GM23338 (cell line): Measurements from ENCODE around the gene ZSCAN2. TPM values are rescaled to one million over a fixed set of nuclear protein-coding genes. Genes with fewer than 3 reads are reported as not detected.

ENCODE experiments used
- ATAC-seq: fragments of 200-7000 bp; cut with Tn5 transposase; 3 replicates; pipeline ENCODE4 v1.9.1; 2020
- DNase-seq: peaks from one replicate; pipeline ENCODE4 v3.0.0-alpha.2; 2015; ENCODE audit warnings: low spot score
- H2AFZ ChIP-seq: fragments of 200-600 bp; sonication (generic); 2 replicates; pipeline ENCODE4 v1.8.0; 2016; ENCODE audit warnings: antibody characterized with exemption, mild to moderate bottlenecking, moderate library complexity
- H3F3A ChIP-seq: fragments of 200-600 bp; sonication (generic); replicated peaks from 2 replicates; pipeline ENCODE4 v1.8.0; 2017; ENCODE audit warnings: antibody characterized with exemption, mixed run types, low read depth
- H3K27ac ChIP-seq: fragments of 200-600 bp; sonication (generic); 2 replicates; pipeline ENCODE4 v1.6.1; 2016; ENCODE audit warnings: low read depth
- H3K27me3 ChIP-seq: fragments of 200-600 bp; sonication (generic); 2 replicates; pipeline ENCODE4 v1.8.0; 2016; ENCODE audit warnings: mild to moderate bottlenecking, mixed run types, moderate library complexity; ENCODE audit not compliant: insufficient read depth
- H3K36me3 ChIP-seq: fragments of 200-600 bp; sonication (generic); 2 replicates; pipeline ENCODE4 v1.8.0; 2016; ENCODE audit warnings: mild to moderate bottlenecking; ENCODE audit not compliant: insufficient read depth
- H3K4me1 ChIP-seq: fragments of 200-600 bp; sonication (generic); 2 replicates; pipeline ENCODE4 v1.8.0; 2016; ENCODE audit warnings: mild to moderate bottlenecking, moderate library complexity; ENCODE audit not compliant: insufficient read depth
- H3K4me2 ChIP-seq: fragments of 200-600 bp; sonication (generic); 2 replicates; pipeline ENCODE4 v1.7.1; 2017; ENCODE audit warnings: mixed run types
- H3K4me3 ChIP-seq: fragments of 200-600 bp; sonication (generic); 2 replicates; pipeline ENCODE4 v1.6.1; 2016; ENCODE audit warnings: mixed run types
- H3K79me2 ChIP-seq: fragments of 200-600 bp; sonication (generic); replicated peaks from 2 replicates; pipeline ENCODE4 v1.8.0; 2017; ENCODE audit warnings: mild to moderate bottlenecking; ENCODE audit not compliant: insufficient read depth
- H3K9me2 ChIP-seq: fragments of 200-600 bp; sonication (generic); 2 replicates; pipeline ENCODE4 v1.8.0; 2017; ENCODE audit not compliant: insufficient read depth
- H4K20me1 ChIP-seq: fragments of 200-600 bp; sonication (generic); replicated peaks from 2 replicates; pipeline ENCODE4 v1.8.0; 2017; ENCODE audit warnings: mild to moderate bottlenecking; ENCODE audit not compliant: insufficient read depth
- H3K27ac Mint-ChIP-seq: 2 replicates; pipeline ENCODE4 v1.8.0; 2020; ENCODE audit warnings: inconsistent platforms, mild to moderate bottlenecking, moderate library complexity, mixed read lengths
- H3K27me3 Mint-ChIP-seq: 3 replicates; pipeline ENCODE4 v1.8.0; 2022; ENCODE audit warnings: low read depth, mild to moderate bottlenecking, moderate library complexity, mixed read lengths, inconsistent platforms; ENCODE audit not compliant: insufficient read depth, poor library complexity
- H3K36me3 Mint-ChIP-seq: 3 replicates; pipeline ENCODE4 v1.8.0; 2021; ENCODE audit warnings: low read depth, mild to moderate bottlenecking, inconsistent platforms, moderate library complexity, mixed read lengths
- H3K4me1 Mint-ChIP-seq: 3 replicates; pipeline ENCODE4 v1.8.0; 2020; ENCODE audit warnings: mild to moderate bottlenecking, inconsistent platforms, mixed read lengths
- H3K4me3 Mint-ChIP-seq: 3 replicates; pipeline ENCODE4 v1.8.0; 2021; ENCODE audit warnings: moderate library complexity, mild to moderate bottlenecking, inconsistent platforms, mixed read lengths
- H3K9me3 Mint-ChIP-seq: 3 replicates; pipeline ENCODE4 v1.8.0; 2020; ENCODE audit warnings: moderate library complexity, mild to moderate bottlenecking, inconsistent platforms, mixed read lengths
- CREB1 ChIP-seq: fragments of 250-450 bp; sonication (Bioruptor Pico); IDR thresholded peaks from 2 replicates; pipeline ENCODE4 v1.5.0; 2020; ENCODE audit warnings: low read depth, mild to moderate bottlenecking, moderate library complexity
- ETS1 ChIP-seq: IDR thresholded peaks from 2 replicates; pipeline ENCODE4 v1.6.1; 2016; ENCODE audit warnings: antibody characterized with exemption
- EZH2phosphoT487 ChIP-seq: fragments of 200-600 bp; sonication (generic); IDR thresholded peaks from one replicate; pipeline ENCODE4 v1.8.1; 2018; ENCODE audit warnings: antibody characterized with exemption; ENCODE audit not compliant: unreplicated experiment
- NANOG ChIP-seq: IDR thresholded peaks from 2 replicates; pipeline ENCODE4 v1.6.1; 2016; ENCODE audit warnings: antibody characterized with exemption, borderline replicate concordance
- POLR2AphosphoS5 ChIP-seq: IDR thresholded peaks from 2 replicates; pipeline ENCODE4 v1.6.1; 2016; ENCODE audit warnings: antibody characterized with exemption, low read depth
- ZNF114 ChIP-seq: fragments of 250-450 bp; sonication (Bioruptor Pico); IDR thresholded peaks from 2 replicates; pipeline ENCODE4 v1.5.0; 2020; ENCODE audit warnings: mild to moderate bottlenecking, moderate library complexity
- ZNF331 ChIP-seq: fragments of 250-450 bp; sonication (Bioruptor Pico); IDR thresholded peaks from 2 replicates; pipeline ENCODE4 v1.5.0; 2020; ENCODE audit warnings: low read depth, mild to moderate bottlenecking, moderate library complexity
- polyA plus RNA-seq: library from polyadenylated mRNA; unstranded; fragments of >200 nt; fragmentation: Nextera tagmentation; extraction: Ambion mirVana; gene quantifications from 2 replicates; pipeline ENCODE4 v1.2.1, GENCODE V29; 2016
- total RNA-seq: library from RNA; depleted of rRNA; stranded (reverse); fragments of >200 nt; shearing (Covaris generic); gene quantifications from 2 replicates; pipeline ENCODE4 v1.2.3, GENCODE V29; 2014
- TF ChIP-seq, protein P1 (sequence below), 2 experiments: fragments of 200-600 bp in 1 of 2; sonication (generic) in 1 of 2; conservative IDR thresholded peaks; 2 replicates each; pipeline versions ENCODE4 v1.5.1 to v1.6.1; 2016 to 2017; ENCODE audit warnings: antibody characterized with exemption in 2 of 2, low read depth in 2 of 2, mild to moderate bottlenecking in 2 of 2, moderate library complexity in 1 of 2

Gene ZSCAN2
- total and polyA plus RNA-seq, 2 experiments from 2014 or later = 45.8 to 63.9 TPM

DNA sequence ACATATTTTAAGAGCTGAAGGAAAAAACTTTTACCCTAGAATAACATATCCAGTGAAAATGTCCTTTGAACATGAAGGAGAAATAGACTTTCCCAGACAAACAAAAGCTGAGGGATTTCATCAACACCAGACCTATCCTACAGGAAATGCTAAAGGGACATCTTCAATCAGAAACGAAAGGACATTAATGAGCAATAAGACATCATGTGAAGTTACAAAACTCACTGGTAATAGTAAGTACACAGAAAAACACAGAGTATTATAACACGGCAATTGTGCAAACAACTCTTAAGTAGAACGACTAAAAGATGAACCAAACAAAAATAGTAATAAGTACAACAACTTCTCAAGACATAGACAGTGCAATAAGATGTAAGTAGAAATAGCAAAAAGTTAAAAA is 3.5 kb upstream of the ZSCAN2 start:
- no peak overlapping the region for H2AFZ ChIP-seq
- H3K27me3 ChIP-seq = no peaks in the 10 kb centered on the region
- TF ChIP-seq ZNF331 (CRISPR knock-in tag) = no peak
- TF ChIP-seq, protein P1, sequence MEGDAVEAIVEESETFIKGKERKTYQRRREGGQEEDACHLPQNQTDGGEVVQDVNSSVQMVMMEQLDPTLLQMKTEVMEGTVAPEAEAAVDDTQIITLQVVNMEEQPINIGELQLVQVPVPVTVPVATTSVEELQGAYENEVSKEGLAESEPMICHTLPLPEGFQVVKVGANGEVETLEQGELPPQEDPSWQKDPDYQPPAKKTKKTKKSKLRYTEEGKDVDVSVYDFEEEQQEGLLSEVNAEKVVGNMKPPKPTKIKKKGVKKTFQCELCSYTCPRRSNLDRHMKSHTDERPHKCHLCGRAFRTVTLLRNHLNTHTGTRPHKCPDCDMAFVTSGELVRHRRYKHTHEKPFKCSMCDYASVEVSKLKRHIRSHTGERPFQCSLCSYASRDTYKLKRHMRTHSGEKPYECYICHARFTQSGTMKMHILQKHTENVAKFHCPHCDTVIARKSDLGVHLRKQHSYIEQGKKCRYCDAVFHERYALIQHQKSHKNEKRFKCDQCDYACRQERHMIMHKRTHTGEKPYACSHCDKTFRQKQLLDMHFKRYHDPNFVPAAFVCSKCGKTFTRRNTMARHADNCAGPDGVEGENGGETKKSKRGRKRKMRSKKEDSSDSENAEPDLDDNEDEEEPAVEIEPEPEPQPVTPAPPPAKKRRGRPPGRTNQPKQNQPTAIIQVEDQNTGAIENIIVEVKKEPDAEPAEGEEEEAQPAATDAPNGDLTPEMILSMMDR (conservative IDR thresholded peaks at IDR 0.05; ENCODE audit: low read depth in 2 of 2) = no peak
- no peak for TF ChIP-seq ETS1
- TF ChIP-seq NANOG = no peak
- no peak for TF ChIP-seq POLR2AphosphoS5
- Mint-ChIP-seq H3K36me3 (peaks cover 23% of the 10 kb centered on the region), H3K9me3 (peaks cover 26% of the 10 kb centered on the region), H3K4me3 (peak overlapping the region; percentile 62), H3K27ac (no peak overlapping the region), H3K4me1 (peaks cover 40% of the 10 kb centered on the region), H3K27me3 (peaks cover 44% of the 10 kb centered on the region)
- peaks cover 15% of the 10 kb centered on the region for H3K4me1 ChIP-seq
- no peaks in the 10 kb centered on the region for H3K36me3 ChIP-seq
- H3K27ac ChIP-seq = no peak overlapping the region
- H4K20me1 ChIP-seq = no peaks in the 10 kb centered on the region
- DNase-seq (no peak), ATAC-seq (no peak)
- H3K79me2 ChIP-seq = peaks cover 13% of the 10 kb centered on the region
- peak overlapping the region; percentile 32 for H3K4me2 ChIP-seq
- H3F3A ChIP-seq = peaks cover 8% of the 10 kb centered on the region
- no peaks in the 10 kb centered on the region for H3K9me2 ChIP-seq
- peak overlapping the region; percentile 31 for H3K4me3 ChIP-seq

GRCh38 chr15:84598250-84598649 is 2.6 kb upstream of the ZSCAN2 start:
- Histone ChIP-seq H2AFZ (peak overlapping the region; percentile 2; the same call in 1 of the 2 replicates), H3K4me3 (no peak overlapping the region), H3K27ac (no peak overlapping the region; the same call in 1 of the 2 replicates), H3F3A (peaks cover 14% of the 10 kb centered on the region), H3K27me3 (no peaks in the 10 kb centered on the region), H3K4me1 (peaks cover 23% of the 10 kb centered on the region), H4K20me1 (no peaks in the 10 kb centered on the region), H3K79me2 (peaks cover 17% of the 10 kb centered on the region), H3K4me2 (no peak overlapping the region), H3K36me3 (no peaks in the 10 kb centered on the region), H3K9me2 (no peaks in the 10 kb centered on the region)
- H3K4me3 Mint-ChIP-seq = no peak overlapping the region
- ATAC-seq (no peak), DNase-seq (peak; percentile 44)
- H3K4me1 Mint-ChIP-seq = peaks cover 47% of the 10 kb centered on the region
- peaks cover 24% of the 10 kb centered on the region for H3K9me3 Mint-ChIP-seq
- no peak for TF ChIP-seq EZH2phosphoT487
- no peak for TF ChIP-seq CREB1 (CRISPR knock-in tag)
- H3K36me3 Mint-ChIP-seq = peaks cover 27% of the 10 kb centered on the region
- H3K27ac Mint-ChIP-seq = no peak overlapping the region
- peaks cover 42% of the 10 kb centered on the region for H3K27me3 Mint-ChIP-seq

- no peaks in the 10 kb centered on the region for H3K27me3 ChIP-seq
- peak; percentile 13 for ATAC-seq
- H3K9me3 Mint-ChIP-seq = peaks cover 19% of the 10 kb centered on the region
These were observed 1.8 kb upstream of the ZSCAN2 start for GRCh38 chr15:84598993-84599392.

More at GRCh38 chr15:84598993-84599392, 1.8 kb upstream of the ZSCAN2 start:
- H3K36me3 Mint-ChIP-seq = peaks cover 27% of the 10 kb centered on the region
- H3F3A ChIP-seq = peaks cover 15% of the 10 kb centered on the region
- H3K4me3 ChIP-seq = no peak overlapping the region
- H3K79me2 ChIP-seq = peaks cover 20% of the 10 kb centered on the region
- peaks cover 26% of the 10 kb centered on the region for H3K4me1 ChIP-seq
- H3K27me3 Mint-ChIP-seq = peaks cover 47% of the 10 kb centered on the region
- no peaks in the 10 kb centered on the region for H3K9me2 ChIP-seq
- H3K36me3 ChIP-seq = peaks cover 1% of the 10 kb centered on the region; the same call in 1 of the 2 replicates
- DNase-seq = peak; percentile 83
- H3K27ac Mint-ChIP-seq = no peak overlapping the region
- no peaks in the 10 kb centered on the region for H4K20me1 ChIP-seq
- TF ChIP-seq POLR2AphosphoS5 (no peak), NANOG (no peak), ZNF114 (CRISPR knock-in tag) (no peak)
- TF ChIP-seq, protein P1 (conservative IDR thresholded peaks at IDR 0.05; ENCODE audit: low read depth in 2 of 2) = peak; percentile 94 to 98
- no peak overlapping the region for H3K4me2 ChIP-seq
- H3K4me1 Mint-ChIP-seq = peaks cover 53% of the 10 kb centered on the region
- H3K27ac ChIP-seq = no peak overlapping the region
- H2AFZ ChIP-seq = no peak overlapping the region
- H3K4me3 Mint-ChIP-seq = no peak overlapping the region
